H1 (cell line): ENCODE results near the gene CCDC12.

ENCODE experiments used
- ATF3 ChIP-seq: IDR thresholded peaks from 2 replicates; pipeline ENCODE4 v1.6.1; 2011; ENCODE audit warnings: low read depth, mild to moderate bottlenecking, low read length; ENCODE audit not compliant: insufficient read depth
- CTCF ChIP-seq, 3 experiments: IDR thresholded peaks; 1 replicate in 2 of 3; 2 replicates in 1 of 3; pipeline versions ENCODE4 v1.5.1 to v1.6.1; 2011; ENCODE audit warnings: low read length in 3 of 3, mild to moderate bottlenecking in 3 of 3, inconsistent platforms in 2 of 3, low read depth in 1 of 3, moderate library complexity in 1 of 3; ENCODE audit not compliant: insufficient read depth in 1 of 3; ENCODE audit errors: control extremely low read depth in 1 of 3
- EP300 ChIP-seq, 2 experiments: IDR thresholded peaks; 1 replicate in 1 of 2; 2 replicates in 1 of 2; pipeline ENCODE4 v1.6.1; 2011 to 2012; ENCODE audit warnings: low read depth in 2 of 2, low read length in 2 of 2, mild to moderate bottlenecking in 2 of 2, borderline replicate concordance in 1 of 2, inconsistent platforms in 1 of 2, moderate library complexity in 1 of 2
- GTF2F1 ChIP-seq: IDR thresholded peaks from 2 replicates; pipeline ENCODE4 v1.6.1; 2012; ENCODE audit warnings: low read depth, low read length, improper control_type of control experiment, borderline replicate concordance
- NANOG ChIP-seq: IDR thresholded peaks from 2 replicates; pipeline ENCODE4 v1.6.1; 2011; ENCODE audit warnings: low read length, low read depth, mild to moderate bottlenecking, inconsistent platforms; ENCODE audit not compliant: insufficient read depth, poor library complexity, severe bottlenecking
- POLR2A ChIP-seq, 2 experiments: IDR thresholded peaks; 1 replicate in 1 of 2; 2 replicates in 1 of 2; pipeline ENCODE4 v1.6.1; 2011; ENCODE audit warnings: low read depth in 2 of 2, low read length in 2 of 2, mild to moderate bottlenecking in 2 of 2; ENCODE audit errors: control extremely low read depth in 1 of 2
- POLR2AphosphoS5 ChIP-seq: IDR thresholded peaks from 2 replicates; pipeline ENCODE4 v1.6.1; 2011; ENCODE audit warnings: low read depth, low read length
- YY1 ChIP-seq: IDR thresholded peaks from 2 replicates; pipeline ENCODE4 v1.6.1; 2011; ENCODE audit warnings: low read depth, mild to moderate bottlenecking, low read length
- ZNF274 ChIP-seq: IDR thresholded peaks from 2 replicates; pipeline ENCODE4 v1.7.0; 2012; ENCODE audit warnings: low read length, borderline replicate concordance; ENCODE audit errors: extremely low read depth

GRCh38 chr3:47008851-47009224 lies 32.3 kb upstream of the CCDC12 start:
- TF ChIP-seq CTCF (IDR thresholded peaks at IDR 0.05; ENCODE audit: control extremely low read depth in 1 of 3, insufficient read depth in 1 of 3, low read depth in 1 of 3, low read length in 3 of 3) (no peak), EP300 (IDR thresholded peaks at IDR 0.05; ENCODE audit: borderline replicate concordance in 1 of 2, low read depth in 2 of 2, low read length in 2 of 2) (no peak), NANOG (no peak), POLR2AphosphoS5 (no peak), ATF3 (no peak), POLR2A (IDR thresholded peaks at IDR 0.05; ENCODE audit: control extremely low read depth in 1 of 2, low read depth in 2 of 2, low read length in 2 of 2) (no peak), YY1 (no peak), ZNF274 (no peak), GTF2F1 (no peak)
